MCF 10A (cell line): ENCODE data around the gene GPATCH1. TPM values are rescaled to one million over a fixed set of nuclear protein-coding genes. Genes with fewer than 3 reads are reported as not detected.
A peak's percentile ranks its signal among the peaks of the same experiment; 100 is the strongest.
"Not testable (repeated sequence)": the region's sequence is repeated elsewhere in the genome, so short reads cannot be mapped to it uniquely, and the experiment has no call there.

Source experiments
- BruUV-seq: library from RNA; stranded (reverse); fragments of 400-500 nt; replicated peaks from 2 replicates; lab custom pipeline; 2021; lab: Mats Ljungman, UMichigan
- CTCF ChIA-PET: fragments of 300-600 bp; sonication (Branson Sonifier 250); formaldehyde crosslinking; extraction: SDS; loops from one replicate; lab custom pipeline; 2021; ENCODE audit warnings: antibody characterized with exemption, inconsistent platforms; lab: Yijun Ruan, JAX
- POLR2A ChIA-PET: fragments of 300-600, 350-650 bp; sonication (Branson Sonifier 250); formaldehyde crosslinking; extraction: SDS; loops from one replicate; lab custom pipeline; 2020; ENCODE audit warnings: antibody characterized with exemption, inconsistent platforms; lab: Yijun Ruan, JAX
- DNase-seq: peaks from one replicate; pipeline ENCODE4 v3.0.0-alpha.2; 2018; ENCODE audit not compliant: unreplicated experiment
- H3K27ac Mint-ChIP-seq: one replicate; pipeline ENCODE4 v1.8.0; 2022; ENCODE audit warnings: mild to moderate bottlenecking, low read depth, mixed read lengths; ENCODE audit not compliant: unreplicated experiment
- H3K27me3 Mint-ChIP-seq: one replicate; pipeline ENCODE4 v1.8.0; 2022; ENCODE audit warnings: mixed read lengths; ENCODE audit not compliant: insufficient read depth, unreplicated experiment
- H3K36me3 Mint-ChIP-seq: one replicate; pipeline ENCODE4 v1.8.0; 2022; ENCODE audit warnings: mild to moderate bottlenecking, moderate library complexity, mixed read lengths; ENCODE audit not compliant: insufficient read depth, unreplicated experiment
- H3K4me1 Mint-ChIP-seq: one replicate; pipeline ENCODE4 v1.8.0; 2022; ENCODE audit warnings: mixed read lengths; ENCODE audit not compliant: insufficient read depth, unreplicated experiment
- H3K4me3 Mint-ChIP-seq: one replicate; pipeline ENCODE4 v1.8.0; 2022; ENCODE audit warnings: mild to moderate bottlenecking, moderate library complexity, mixed read lengths; ENCODE audit not compliant: unreplicated experiment
- H3K9me3 Mint-ChIP-seq: one replicate; pipeline ENCODE4 v1.8.0; 2022; ENCODE audit warnings: mixed read lengths; ENCODE audit not compliant: unreplicated experiment
- CTCF ChIP-seq: fragments of 200-600 bp; IDR thresholded peaks from one replicate; pipeline ENCODE4 v1.8.0; 2022; ENCODE audit warnings: antibody characterized with exemption, mild to moderate bottlenecking; ENCODE audit not compliant: unreplicated experiment
- intact Hi-C: fragments of 100-400 bp; cut with micrococcal nuclease; formaldehyde crosslinking; loops from 2 replicates; pipeline ENCODE4 v1.14.1; 2022
- total RNA-seq: library from RNA; stranded (reverse); gene quantifications from 2 replicates; pipeline ENCODE4 v1.2.3, GENCODE V29; 2022

GPATCH1 gene
- total RNA-seq, 1 experiment from 2014 or later = 5.1 TPM

DNA sequence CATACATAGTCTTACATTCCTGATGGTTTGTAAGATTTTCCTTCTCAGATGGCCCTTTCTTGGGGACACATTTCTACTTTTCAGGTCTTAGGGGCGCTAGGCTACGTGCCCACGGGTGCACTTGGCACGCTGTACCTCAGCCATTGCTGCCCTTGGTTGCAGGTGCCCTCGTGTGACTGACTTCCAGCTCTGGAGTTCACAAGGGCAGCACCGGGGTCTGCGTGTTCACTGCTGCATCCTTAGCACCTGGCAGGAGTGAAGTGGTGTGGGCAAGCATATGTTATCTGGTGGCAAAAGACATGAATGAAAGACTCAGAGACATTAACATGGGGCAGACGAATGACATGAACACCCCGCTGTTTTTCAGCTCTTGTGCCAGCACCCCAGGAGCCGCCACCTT is 37.7 kb downstream of the GPATCH1 start:
- no peak for DNase-seq
- Mint-ChIP-seq H3K9me3 (no peaks in the 10 kb centered on the region), H3K4me3 (no peak overlapping the region), H3K36me3 (peaks cover 65% of the 10 kb centered on the region), H3K4me1 (no peaks in the 10 kb centered on the region), H3K27ac (no peak overlapping the region), H3K27me3 (no peaks in the 10 kb centered on the region)
- POLR2A ChIA-PET = interaction anchor here (2.0 kb wide), 1 partner anchor 142 kb away, joined by 5 read pairs; no protein-coding TSS in a partner anchor
- CTCF ChIA-PET = interaction anchor here (0.6 to 5.2 kb wide), 16 partner anchors 9 to 430 kb away, joined by 3 to 98 read pairs (median 4); partner anchors contain the start of genes CEP89 and FAAP24
- intact Hi-C loops = no loop called here
- no peak for TF ChIP-seq CTCF
- no TSS peak for BruUV-seq

DNA sequence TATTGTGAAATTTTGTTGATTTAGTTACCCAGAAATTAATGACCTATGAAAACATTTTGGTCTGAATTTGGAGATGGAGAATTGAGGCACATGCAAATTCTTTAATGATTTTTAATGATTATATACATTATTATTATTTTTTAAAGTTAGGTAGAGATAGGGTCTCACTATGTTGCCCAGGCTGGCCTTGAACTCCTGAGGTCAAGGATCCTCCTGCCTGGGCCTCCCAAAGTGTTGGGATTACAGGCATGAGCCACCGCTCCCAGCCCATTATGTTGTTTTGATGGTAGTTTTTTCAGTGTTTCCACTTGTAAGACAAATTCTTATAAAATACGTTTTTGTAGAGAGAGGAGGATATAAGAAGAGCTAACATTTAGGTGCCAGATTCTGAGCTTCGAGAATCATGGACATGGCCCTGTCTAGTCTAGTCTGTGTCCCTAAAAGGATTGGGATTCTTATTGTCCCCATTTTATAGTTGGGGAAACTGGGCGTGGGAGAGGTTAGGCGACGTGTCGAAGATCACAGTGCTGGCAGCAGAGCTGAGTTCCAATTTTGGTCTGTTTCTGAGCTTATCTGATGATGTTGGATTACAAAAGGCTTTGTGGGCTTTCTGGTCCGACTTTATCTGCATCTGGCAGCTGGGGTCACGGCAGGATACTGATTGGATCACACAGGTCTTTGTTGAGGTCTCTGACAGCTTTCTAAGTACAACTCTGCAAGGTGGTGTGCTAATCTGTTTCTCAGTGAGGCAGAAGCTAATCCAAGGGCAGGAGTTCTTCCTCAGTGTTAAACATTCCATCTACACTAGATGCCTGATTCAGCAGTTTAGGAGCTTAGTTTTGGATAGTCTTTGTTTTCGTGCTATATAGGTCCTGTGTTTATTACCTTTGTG is 43.5 kb downstream of the GPATCH1 start:
- H3K27ac Mint-ChIP-seq = no peak overlapping the region
- H3K36me3 Mint-ChIP-seq = peaks cover 54% of the 10 kb centered on the region
- no TSS peak for BruUV-seq
- ChIA-PET CTCF (interaction anchor here (0.5 to 3.3 kb wide), 34 partner anchors 8 to 1586 kb away, joined by 3 to 28 read pairs (median 4); partner anchors contain the start of genes FAAP24 and WDR88), POLR2A (no interaction called here)
- no peaks in the 10 kb centered on the region for H3K4me1 Mint-ChIP-seq
- no peaks in the 10 kb centered on the region for H3K9me3 Mint-ChIP-seq
- H3K27me3 Mint-ChIP-seq = no peaks in the 10 kb centered on the region
- H3K4me3 Mint-ChIP-seq = no peak overlapping the region
- intact Hi-C loops = no loop called here
- no peak for TF ChIP-seq CTCF
- no peak for DNase-seq

DNA sequence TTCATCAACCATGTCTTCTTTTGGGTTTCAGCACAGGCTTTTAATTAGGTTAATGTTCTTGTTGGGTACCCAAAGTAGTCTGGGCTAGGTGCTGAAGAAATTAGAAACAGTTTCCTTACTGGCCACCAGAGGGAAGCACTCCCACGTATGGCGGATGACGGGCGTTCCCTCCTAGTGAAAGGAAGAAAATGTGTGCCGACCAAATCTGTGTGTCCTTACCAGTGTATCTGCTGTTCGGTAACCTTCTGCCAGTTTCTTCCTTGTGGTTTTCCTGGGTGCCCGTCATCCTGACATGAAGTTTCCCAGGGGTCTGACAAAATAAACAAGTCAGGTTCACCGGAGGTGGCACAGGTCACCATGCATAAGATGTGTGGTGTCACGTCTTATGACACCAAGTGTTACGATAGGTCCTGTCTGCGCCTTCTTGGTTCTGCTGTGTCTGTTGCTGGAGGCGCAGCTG is 45.0 kb downstream of the GPATCH1 start:
- Mint-ChIP-seq H3K4me3 (no peak overlapping the region), H3K9me3 (no peaks in the 10 kb centered on the region), H3K36me3 (peaks cover 68% of the 10 kb centered on the region), H3K27ac (no peak overlapping the region), H3K27me3 (no peaks in the 10 kb centered on the region), H3K4me1 (no peaks in the 10 kb centered on the region)
- no TSS peak for BruUV-seq
- intact Hi-C loops = loop anchor here (1.0 to 2.0 kb wide), 2 partner anchors 51 to 58 kb away; no protein-coding TSS in a partner anchor
- CTCF ChIA-PET = interaction anchor here (0.6 to 3.8 kb wide), 31 partner anchors 8 to 1003 kb away, joined by 3 to 28 read pairs (median 5); partner anchors contain the start of gene FAAP24
- TF ChIP-seq CTCF = peak; percentile 72
- DNase-seq = peak; percentile 71
- POLR2A ChIA-PET = no interaction called here

DNA sequence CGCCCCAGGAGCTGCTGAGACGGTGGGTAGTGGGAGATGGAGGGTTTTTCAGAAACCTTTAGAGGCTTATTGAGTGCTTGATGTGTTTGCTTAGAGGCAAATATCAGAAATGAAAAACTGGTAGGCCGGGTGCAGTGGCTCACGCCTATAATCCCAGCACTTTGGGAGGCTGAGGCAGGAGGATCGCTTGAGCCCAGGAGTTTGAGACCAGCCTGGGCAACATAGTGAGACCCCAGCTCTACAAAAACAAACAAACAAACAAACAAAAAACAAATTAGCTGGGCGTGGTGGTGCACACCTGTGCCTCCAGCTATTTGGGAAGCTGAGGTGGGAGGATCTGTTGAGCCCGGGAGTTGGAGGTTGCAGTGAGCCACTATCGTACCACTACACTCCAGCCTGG is 45.7 kb downstream of the GPATCH1 start:
- H3K27ac Mint-ChIP-seq, H3K4me1 Mint-ChIP-seq, H3K27me3 Mint-ChIP-seq, H3K4me3 Mint-ChIP-seq, BruUV-seq, DNase-seq, H3K9me3 Mint-ChIP-seq: not testable (repeated sequence)
- intact Hi-C loops = loop anchor here (1.0 to 2.0 kb wide), 2 partner anchors 50 to 58 kb away; no protein-coding TSS in a partner anchor
- CTCF ChIA-PET = interaction anchor here (0.6 to 3.8 kb wide), 21 partner anchors 8 to 973 kb away, joined by 3 to 18 read pairs (median 4); no protein-coding TSS in a partner anchor
- POLR2A ChIA-PET = interaction anchor here (0.7 kb wide), 2 partner anchors 37 to 54 kb away, joined by 3 read pairs; no protein-coding TSS in a partner anchor
- H3K36me3 Mint-ChIP-seq = peaks cover 74% of the 10 kb centered on the region
